HG03439 (cell line): ENCODE measurements around the gene BRI3.
A peak's percentile ranks its signal among the peaks of the same experiment; 100 is the strongest.
"Not testable (repeated sequence)": the region's sequence is repeated elsewhere in the genome, so short reads cannot be mapped to it uniquely, and the experiment has no call there.

Experiments
- ATAC-seq: cut with Tn5 transposase; IDR thresholded peaks from one replicate; pipeline ENCODE4 v1.9.1; 2021; ENCODE audit warnings: mild to moderate bottlenecking, moderate library complexity; ENCODE audit not compliant: unreplicated experiment

Gene BRI3

DNA sequence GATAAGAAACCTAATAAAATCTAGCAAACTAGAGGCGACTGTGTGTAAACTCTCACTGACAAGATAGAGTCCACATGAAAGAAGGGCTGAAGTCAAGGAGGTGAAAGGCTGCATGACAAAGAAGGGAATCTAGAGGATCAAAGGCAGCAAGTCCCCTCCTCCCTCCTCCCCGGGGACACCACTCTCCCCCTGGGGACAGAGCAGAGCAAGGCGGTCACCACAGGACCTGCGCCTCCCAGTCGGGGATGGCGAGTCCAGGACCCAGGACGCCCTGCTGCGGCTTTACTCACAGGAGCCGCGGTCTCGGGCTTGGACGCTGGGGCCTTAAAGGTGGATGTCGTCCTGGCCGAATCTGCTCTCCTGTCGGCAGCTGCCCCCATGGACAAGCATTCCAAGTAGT, 22.4 kb downstream of the BRI3 start:
- ATAC-seq = no peak

DNA sequence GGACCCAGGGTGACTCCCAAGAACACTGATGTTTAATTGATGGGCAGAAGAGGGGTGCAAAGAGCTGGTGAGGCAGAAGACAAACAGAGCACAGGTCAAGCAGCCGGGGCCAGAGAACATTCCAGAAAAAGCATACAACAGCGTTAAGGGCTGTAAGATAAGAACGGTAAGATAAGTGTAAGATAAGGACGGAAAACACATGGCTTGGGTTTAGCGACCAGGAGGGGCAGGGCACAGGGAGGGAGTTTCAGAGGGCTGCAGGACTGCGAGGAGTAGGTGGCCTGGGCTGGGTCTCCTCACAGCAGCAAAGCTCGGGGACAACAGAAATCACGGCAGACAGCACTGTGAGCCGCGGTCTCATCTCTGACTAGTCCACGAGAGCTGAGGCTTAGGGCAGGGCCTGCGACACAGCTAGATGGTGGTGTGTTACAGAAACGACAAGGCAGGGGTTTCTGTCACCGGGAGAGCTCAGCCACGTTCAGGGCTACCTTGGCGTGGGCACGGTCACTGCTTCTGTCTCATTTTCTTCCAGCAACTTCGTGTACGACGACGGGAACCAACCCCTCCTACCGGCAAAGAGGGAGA, 24.6 kb downstream of the BRI3 start:
- no peak for ATAC-seq

DNA sequence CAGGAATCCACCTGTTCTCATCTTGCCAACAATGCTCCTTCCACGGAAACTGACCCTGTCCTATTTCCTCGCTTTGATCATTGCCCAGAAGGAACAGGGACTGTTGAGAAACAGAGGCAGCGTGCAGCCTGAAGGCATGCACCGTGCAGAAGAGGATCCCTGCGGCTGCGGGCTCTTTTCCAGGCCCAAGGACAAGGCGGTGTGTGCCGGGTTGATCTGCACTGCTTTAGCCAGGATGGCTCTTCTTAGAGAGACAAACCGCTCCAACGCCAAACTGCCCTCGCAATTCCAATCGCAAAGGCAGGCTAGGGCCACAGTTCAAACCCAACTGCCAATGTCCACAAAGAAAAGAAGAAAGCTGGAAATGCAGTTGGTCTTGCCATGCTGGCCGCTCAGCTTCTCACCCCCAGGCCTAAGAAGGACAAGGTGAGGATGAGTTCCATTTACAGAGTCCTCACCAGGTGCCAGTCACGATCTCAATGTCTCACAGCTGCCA, 26.5 kb downstream of the BRI3 start:
- ATAC-seq = no peak

DNA sequence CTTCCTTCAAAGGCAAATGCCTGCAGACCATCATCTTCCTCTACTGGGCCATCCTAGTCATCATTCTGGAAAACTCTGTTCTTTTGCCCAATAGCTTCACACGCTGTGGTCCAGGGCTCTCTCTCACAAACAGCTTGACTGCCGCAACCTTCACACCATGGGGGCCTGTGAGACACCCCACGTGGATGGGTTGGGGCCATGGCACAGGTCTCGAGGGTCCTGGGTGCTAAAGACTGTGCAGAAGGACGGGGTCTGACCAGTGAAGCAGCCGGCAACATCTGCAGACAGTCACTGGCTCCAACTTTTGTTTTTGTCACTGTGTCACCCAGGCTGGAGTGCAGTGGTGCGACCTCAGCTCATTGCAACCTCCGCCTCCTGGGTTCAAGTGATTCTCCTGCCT, 28.1 kb downstream of the BRI3 start:
- no peak for ATAC-seq

DNA sequence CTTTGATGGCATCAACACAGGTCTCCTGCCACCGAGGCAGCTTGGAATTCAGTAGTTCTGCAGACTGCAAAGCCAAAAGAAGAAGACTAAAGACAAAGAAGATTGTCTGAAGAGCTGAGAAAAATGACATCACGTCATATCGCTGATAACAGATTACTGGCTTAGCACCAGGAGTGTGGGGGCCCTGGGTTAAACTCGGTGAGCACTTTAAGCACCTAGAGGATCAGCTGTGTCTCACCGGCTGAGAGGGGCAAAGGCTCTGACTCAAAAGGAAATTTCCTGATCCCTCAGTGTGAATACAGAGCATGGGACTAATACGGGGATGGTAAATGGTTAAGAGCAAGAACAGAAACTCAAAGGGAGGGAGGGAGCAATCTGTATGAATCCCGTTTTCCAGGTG, 30.7 kb downstream of the BRI3 start:
- no peak for ATAC-seq

DNA sequence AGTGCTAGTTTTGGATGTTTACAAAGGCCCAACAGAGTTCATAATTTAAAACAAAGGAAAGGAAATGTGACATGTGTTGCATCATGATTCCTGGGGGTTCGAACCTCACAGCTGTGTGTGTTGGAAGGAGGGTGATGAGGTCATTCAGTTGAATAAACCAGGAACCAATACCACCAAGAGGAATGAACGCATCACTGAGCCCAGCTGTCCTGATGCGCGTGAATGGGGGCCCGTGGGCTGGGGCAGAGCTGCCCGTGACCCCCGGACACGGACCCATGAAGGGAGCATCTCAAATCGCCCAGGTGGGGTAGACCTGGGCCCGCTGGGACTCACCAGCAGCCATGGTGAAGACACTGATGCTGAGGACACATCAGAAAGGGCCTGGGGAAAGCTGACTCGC, 33.0 kb downstream of the BRI3 start:
- peak; percentile 54 for ATAC-seq

DNA sequence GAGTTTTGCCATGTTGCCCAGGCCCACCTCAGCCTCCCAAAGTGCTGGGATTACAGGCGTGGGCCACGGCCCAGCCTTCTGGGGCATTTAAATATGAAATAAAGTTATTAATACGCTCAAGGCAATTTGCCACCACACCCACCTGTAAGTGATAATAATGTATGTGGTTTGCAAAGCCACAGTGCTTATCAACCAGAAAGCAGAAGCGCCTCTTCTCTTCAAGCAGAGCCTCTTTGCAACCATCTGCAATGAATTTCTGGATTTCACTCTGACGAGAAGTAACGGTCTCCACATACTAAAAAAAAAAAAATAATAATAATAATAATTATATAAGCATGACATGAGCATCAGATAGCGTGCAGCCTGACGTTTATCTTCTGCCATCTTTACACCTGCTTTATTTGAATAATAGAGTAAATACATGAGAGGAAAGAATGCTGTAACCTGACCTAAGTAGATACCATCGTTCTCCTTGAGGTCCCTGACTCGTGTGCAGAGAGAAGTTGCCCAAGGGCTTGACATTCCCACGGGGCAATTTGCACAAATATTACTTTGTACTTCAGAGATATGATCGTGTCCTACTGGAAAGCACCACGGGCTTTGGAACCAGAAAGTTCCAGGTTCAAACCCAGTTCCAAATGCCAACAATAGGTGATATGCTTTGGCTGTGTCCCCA, 34.0 kb downstream of the BRI3 start:
- peak; percentile 48 for ATAC-seq

DNA sequence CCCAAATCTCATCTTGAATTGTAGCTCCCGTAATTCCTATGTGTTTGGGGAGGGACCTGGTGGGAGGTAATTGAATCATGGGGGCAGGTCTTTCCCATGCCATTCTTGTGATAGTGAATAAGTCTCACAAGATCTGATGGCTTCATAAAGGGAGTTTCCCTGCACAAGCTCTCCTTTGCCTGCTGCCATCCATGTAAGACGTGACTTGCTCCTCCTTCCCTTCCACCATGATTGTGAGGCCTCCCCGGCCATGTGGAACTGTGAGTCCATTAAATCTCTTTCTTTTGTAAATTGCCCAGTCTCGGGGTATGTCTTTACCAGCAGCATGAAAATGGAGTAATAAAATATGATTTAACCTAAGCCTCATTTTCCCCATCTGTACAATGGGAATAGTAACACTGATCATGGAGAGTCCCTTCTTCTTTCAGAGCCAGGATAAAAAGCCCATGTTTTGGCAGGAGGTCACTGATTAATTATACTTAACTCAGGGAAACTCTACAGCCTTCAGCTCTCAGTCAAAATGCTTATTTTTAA, 34.6 kb downstream of the BRI3 start:
- ATAC-seq = not testable (repeated sequence)

DNA sequence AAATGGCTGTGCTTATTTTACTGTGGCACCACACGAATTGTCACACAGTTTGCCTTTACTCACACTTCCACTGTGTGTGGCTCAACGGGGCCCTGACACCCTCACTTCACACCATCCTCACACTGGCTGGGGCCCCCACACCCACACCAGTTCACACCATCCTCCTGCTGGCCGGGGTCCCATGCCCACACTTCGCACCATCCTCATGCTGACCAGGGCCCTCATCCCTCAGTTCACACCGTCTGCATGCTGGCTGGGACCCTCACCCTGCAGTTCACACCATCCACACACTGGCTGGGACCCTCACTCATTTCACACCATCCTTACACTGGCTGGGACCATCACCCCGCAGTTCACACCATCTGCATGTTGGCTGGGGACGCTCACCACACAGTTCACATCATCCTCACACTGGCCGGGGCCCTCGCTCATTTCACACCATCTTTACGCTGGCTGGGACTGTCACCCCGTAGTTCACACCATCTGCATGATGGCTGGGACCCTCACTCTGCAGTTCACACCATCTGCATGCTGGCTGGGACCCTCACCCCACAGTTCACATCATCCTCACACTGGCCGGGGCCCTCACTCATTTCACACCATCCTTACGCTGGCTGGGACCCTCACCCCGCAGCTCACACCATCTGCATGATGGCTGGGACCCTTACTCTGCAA, 36.0 kb downstream of the BRI3 start:
- ATAC-seq = no peak

DNA sequence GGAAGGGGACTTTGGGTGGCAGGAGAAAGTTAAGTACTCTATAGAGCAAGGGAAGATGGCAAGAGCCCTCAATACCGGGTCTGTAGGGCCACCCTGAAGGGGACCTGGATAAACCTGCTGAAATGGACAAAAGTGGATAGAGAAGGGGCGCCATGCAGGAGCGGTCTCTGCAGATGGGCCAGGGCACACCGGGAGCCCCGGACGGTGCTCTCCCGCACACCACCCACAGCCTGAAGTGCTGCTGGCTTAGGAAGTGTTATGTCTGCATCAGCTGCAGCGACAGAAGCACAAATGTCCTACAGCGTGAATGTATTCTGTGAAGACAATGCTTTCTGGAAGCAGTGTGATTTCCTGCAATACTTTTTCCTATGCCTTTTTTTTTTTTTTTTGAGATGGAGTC, 37.7 kb downstream of the BRI3 start:
- ATAC-seq = no peak

DNA sequence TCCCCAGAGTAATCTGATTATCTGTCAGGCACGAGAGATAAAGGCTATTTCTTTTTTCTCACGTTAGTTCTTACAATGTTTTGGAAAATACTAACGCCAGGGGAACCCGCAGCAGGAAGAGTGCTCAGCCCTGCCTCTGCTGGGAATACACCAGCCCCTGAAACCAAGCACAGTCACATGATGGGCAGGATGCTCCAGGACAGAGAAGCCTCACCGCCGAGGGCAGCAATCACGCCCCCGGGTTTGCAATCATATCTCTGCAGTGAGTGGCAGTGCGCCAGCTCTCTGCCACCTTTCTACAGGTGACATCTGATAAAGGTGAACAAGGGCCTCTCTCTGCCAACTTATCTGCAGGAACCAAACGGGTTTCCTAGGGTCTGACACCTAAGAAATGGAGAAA, 39.8 kb downstream of the BRI3 start:
- no peak for ATAC-seq

DNA sequence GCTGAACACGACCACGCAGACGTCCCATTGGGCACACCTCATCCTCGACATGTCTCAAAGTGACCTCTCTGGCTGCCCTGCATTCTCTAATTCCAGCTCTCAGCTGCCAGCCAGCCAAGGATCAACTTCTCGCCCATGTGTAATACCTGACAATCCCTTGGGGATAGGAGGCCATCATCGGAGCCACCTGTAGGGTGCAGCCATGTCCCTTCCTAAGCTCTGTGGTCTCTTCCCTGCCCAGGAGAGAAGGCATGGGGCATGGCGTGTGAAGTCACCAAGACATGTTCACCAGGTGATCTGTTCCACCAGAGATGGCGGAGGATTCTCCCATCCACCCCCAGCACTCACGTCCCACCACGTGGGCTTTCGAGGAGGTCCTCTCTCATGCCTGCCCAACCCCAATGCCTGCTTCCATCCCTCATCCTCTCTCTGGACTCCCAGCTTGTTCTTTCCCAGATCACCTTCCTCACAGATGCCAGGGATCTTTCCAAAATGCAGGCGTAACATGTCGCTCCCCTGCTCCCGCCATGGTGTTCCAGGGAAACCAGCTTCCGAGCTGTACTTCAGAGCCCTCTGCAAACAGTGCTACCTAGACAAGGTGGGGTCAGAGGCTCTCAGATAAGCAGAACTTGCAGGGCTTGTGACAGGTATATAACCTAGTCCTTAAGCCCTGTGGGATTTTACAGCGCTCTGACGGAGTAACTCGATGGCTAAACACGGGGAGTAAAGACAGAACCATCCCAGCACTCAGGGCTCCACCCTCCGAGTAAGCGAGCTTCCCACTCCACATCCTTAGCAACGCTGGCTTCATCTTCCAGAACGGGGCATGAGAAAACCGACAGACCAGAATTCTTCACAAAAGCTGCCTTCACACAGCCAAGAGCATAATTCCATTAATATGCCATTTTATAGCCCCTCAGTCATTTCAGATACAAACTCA, 41.1 kb downstream of the BRI3 start:
- ATAC-seq = no peak

DNA sequence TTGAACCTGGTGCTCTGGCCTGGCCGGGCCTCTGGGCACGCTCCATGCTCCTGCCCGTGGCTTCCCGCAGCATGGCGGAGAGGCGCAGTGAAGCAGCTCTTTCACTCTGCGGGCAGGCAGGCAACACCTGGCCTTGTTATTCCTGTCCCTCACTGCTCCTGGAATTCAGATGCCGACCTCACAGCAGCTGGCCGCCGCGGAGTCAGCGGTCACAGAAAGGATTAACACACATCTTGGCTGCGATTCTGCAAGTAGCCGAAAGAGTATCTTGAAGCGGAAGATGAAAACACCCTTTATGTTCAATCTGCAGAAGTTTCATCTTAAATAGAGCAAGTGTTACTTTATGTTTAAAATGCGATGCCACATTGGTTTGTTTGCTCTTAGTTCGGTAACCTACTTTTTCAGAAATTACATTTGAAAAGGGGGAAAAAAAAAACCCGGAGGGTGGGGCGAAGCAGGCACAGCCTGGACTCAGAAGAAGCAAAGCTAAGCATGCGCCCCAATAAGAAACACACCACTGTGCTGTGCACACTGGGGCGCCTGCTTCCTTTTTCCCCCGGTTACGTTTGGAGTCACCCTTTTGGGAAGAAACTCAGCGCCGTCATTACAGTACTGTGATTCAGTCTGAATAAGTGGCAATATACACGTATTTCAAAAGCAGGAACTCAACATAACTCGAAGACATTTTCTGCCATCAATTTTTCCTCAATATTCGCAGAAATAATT, 42.3 kb downstream of the BRI3 start:
- no peak for ATAC-seq

DNA sequence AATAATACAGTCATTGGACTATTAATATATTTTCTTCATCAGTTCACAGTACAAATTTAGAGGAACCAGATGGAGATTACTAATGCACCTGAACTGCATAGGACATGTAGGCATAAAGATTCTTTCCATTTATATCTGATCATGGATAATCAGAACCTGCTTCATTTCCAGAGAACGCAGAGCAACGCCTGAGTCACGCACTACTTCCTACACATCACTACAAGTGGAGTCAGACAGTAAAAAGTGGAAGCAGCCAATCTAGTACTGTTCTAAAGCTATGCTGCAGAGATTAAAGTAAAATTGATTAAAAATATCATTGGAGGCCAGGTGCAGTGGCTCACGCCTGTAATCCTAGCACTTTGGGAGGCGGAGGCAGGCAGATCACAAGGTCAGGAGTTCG, 43.3 kb downstream of the BRI3 start:
- ATAC-seq = no peak

DNA sequence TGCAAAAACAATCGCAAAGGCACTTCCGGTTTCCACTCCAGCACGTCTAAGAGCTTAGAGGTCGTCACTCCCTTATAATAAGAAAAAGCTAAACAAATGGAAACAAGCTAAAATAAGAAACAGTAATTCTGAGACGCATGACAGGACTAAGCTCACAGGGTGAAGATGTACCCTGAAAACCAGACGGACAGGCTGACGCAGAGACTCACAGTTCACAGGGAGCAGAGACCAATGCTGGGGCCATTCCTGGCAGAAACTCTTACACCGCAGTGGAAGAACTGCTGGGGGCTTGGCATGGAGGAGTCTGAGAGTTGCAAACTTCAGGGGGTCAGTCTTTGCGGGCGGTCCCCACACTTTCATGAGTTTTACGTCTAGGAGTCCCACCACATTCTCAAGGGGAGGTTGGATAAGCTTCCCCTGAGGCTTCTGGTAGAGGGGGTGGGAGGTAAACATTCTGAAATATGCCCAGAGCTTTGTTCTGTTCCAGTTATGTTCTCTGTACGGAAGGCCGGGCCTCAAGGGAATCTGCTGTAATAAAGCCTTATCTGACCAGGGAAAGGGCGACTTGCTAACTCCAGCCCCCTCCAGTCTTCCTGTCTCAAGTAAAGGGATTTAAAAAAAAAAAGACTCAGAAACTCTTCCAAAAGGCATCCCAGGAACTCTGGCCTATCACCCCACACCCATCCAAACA, 47.8 kb downstream of the BRI3 start:
- ATAC-seq = no peak

DNA sequence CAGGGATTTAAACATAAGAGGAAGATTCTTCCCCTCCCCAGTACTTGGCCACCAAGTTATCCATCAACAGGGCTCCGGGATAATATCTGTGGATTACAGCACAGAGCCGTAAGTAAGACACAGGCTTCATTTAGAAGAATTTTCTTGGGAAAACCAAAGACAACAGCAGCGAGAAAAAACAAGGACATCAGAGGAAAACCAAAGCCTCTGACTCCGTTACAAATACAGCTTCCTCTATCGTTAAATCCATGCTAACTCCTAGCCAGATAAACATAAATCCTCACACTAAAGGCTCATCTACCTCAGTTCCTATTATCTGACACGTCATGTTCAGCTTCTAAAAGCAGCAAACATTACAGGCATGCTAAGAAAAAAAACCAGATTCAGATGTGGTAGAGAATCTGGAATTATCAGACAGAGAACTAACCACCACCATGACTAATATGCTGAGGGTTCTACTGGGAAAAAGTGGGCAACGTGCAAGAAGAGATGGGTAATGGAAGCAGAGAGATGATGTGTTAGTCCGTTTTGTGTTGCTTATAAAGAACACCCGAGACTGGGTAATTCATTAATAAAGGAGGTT, 48.4 kb downstream of the BRI3 start:
- ATAC-seq = no peak

DNA sequence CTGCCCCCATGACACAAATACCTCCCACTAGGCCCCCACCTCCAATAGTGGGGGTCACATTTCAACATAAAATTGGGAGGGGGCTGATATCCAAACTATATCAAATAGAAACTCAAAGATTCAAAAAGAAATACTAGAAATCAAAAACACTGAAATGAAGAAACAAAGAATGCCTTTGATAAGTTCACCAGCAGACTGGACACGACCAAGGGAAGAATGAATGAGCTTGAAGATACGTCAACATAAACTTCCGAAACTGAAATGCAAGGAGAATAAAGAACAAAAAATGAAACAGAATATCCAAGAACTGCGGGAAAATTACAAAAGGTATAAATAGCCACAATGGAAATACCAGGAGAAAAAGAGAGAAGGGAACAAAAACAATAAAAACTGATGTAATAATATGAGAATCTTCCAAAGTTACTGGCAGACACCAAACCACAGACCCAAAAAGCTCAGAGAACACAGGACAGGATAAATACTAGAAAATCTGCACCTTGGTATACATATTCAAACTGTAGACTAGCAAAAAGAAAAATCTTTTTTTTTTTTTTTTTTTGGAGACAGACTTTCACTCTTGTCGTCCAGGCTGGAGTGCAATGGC, 49.5 kb downstream of the BRI3 start:
- ATAC-seq = no peak

DNA sequence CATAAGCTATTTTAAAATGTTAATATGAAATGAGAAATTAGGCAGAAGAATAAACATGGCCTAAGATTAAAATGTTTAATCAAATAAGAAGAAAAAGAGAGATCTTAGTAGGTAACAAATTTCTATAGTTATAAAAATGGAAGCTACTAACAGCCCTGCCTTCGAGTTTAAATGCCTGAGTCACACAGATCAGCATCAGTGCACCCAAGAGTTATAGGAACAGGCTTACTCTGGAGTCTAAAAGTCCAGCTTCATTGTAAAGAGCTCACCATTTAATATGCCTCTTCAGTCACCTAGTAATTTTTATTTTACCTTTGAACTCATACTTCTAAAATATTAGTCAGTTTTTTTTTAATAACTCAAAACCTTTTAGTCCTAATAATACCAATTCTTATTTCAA, 52.6 kb downstream of the BRI3 start:
- ATAC-seq = no peak

DNA sequence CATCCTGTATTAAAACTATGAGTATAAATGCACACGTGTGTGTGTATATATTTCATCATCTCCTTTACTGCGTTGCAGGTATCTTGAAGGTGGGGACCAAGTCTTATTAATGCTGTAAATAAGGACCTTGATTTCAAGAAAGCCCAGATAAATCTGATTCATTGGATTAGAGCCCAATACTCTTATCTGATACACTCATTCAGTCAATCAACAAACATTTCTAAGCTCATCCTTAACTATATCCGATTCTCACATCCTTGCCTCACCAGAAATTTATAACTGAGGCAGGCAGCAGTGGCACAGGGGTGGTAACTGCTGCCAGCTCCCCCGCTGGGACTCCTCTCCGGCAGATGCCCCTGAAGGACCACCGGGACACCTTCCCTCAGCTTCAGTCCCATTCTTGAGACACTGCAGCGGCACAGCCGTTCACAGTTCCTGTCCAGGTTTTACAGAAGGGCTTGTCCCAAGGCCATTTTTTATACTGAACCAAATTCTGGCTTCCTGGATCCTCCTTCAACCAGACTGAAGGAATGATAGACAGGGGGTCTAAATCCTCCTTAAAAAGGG, 54.0 kb downstream of the BRI3 start:
- ATAC-seq = no peak
